PFSK-1 (cell line): ENCODE results near the gene CTIF.

Experiments
- FOXP2 ChIP-seq: optimal IDR thresholded peaks from 2 replicates; pipeline ENCODE3; 2011; ENCODE audit warnings: borderline replicate concordance, control low read depth, inconsistent platforms; ENCODE audit not compliant: insufficient read depth; ENCODE audit errors: extremely low read length, extremely low read depth
- POLR2AphosphoS5 ChIP-seq: IDR thresholded peaks from 2 replicates; pipeline ENCODE4 v1.6.1; 2012; ENCODE audit warnings: low read depth, mild to moderate bottlenecking, control low read depth, low read length, moderate library complexity
- REST ChIP-seq, 2 experiments: IDR thresholded peaks; 2 replicates each; pipeline versions ENCODE4 v1.6.1 to v1.8.0; 2011 to 2012; ENCODE audit warnings: low read depth in 2 of 2, low read length in 2 of 2, control low read depth in 1 of 2, inconsistent platforms in 1 of 2, mild to moderate bottlenecking in 1 of 2, moderate library complexity in 1 of 2; ENCODE audit not compliant: insufficient read depth in 1 of 2

GRCh38 chr18:48631851-48632250 is 93.0 kb downstream of the CTIF start:
- no peak for TF ChIP-seq POLR2AphosphoS5
- TF ChIP-seq FOXP2: no peak
- TF ChIP-seq REST (IDR thresholded peaks at IDR 0.05; ENCODE audit: insufficient read depth in 1 of 2, low read depth in 2 of 2, low read length in 2 of 2): no peak
